Caco-2 (cell line): Measurements from ENCODE around the gene DOCK10. TPM values are rescaled to one million over a fixed set of nuclear protein-coding genes. Genes with fewer than 3 reads are reported as not detected.

Experiments
- BruUV-seq: library from RNA; stranded (reverse); fragments of 400-500 nt; replicated peaks from 2 replicates; lab custom pipeline; 2021; lab: Mats Ljungman, UMichigan
- CTCF ChIA-PET: fragments of 300-600 bp; sonication (Branson Sonifier 250); formaldehyde crosslinking; loops from one replicate; lab custom pipeline; 2022; ENCODE audit warnings: antibody characterized with exemption; lab: Charles Lee
- POLR2A ChIA-PET: fragments of 300-600 bp; sonication (Branson Sonifier 250); formaldehyde crosslinking; loops from one replicate; lab custom pipeline; 2022; ENCODE audit warnings: antibody characterized with exemption; lab: Charles Lee
- DNase-seq, 2 experiments: peaks; one replicate each; pipeline versions ENCODE4 v3.0.0 to v3.0.0-alpha.2; 2020 to 2022
- H3K27me3 ChIP-seq: replicated peaks from 2 replicates; pipeline ENCODE4 v1.6.0; 2011; ENCODE audit warnings: low read length; ENCODE audit not compliant: control insufficient read depth, insufficient read depth
- H3K36me3 ChIP-seq: 2 replicates; pipeline ENCODE4 v1.5.1; 2011; ENCODE audit warnings: low read length; ENCODE audit not compliant: control insufficient read depth, insufficient read depth
- H3K4me1 ChIP-seq: fragments of 250-450 bp; sonication (Bioruptor Pico); 2 replicates; pipeline ENCODE4 v1.5.1; 2020; ENCODE audit warnings: mild to moderate bottlenecking
- H3K4me3 ChIP-seq: 2 replicates; pipeline ENCODE4 v1.5.1; 2011; ENCODE audit warnings: low read depth, mild to moderate bottlenecking, control low read depth, low read length
- H3K9me3 ChIP-seq: fragments of 250-450 bp; sonication (Bioruptor Pico); 2 replicates; pipeline ENCODE4 v1.5.1; 2020; ENCODE audit warnings: mild to moderate bottlenecking, moderate library complexity
- H3K27ac Mint-ChIP-seq: one replicate; pipeline ENCODE4 v1.8.0; 2022; ENCODE audit warnings: mixed read lengths; ENCODE audit not compliant: unreplicated experiment
- H3K27me3 Mint-ChIP-seq: one replicate; pipeline ENCODE4 v1.8.0; 2022; ENCODE audit warnings: mixed read lengths; ENCODE audit not compliant: insufficient read depth, unreplicated experiment
- H3K36me3 Mint-ChIP-seq: one replicate; pipeline ENCODE4 v1.8.0; 2022; ENCODE audit warnings: mild to moderate bottlenecking, mixed read lengths; ENCODE audit not compliant: insufficient read depth, unreplicated experiment
- H3K4me1 Mint-ChIP-seq: one replicate; pipeline ENCODE4 v1.8.0; 2022; ENCODE audit warnings: low read depth, mixed read lengths; ENCODE audit not compliant: unreplicated experiment
- H3K4me3 Mint-ChIP-seq: one replicate; pipeline ENCODE4 v1.8.0; 2022; ENCODE audit warnings: mild to moderate bottlenecking, moderate library complexity, mixed read lengths; ENCODE audit not compliant: unreplicated experiment
- H3K9me3 Mint-ChIP-seq: one replicate; pipeline ENCODE4 v1.8.0; 2022; ENCODE audit warnings: mixed read lengths; ENCODE audit not compliant: unreplicated experiment
- intact Hi-C: fragments of 100-400 bp; cut with micrococcal nuclease; formaldehyde crosslinking; loops from one replicate; pipeline ENCODE4 v1.10.0; 2022; ENCODE audit not compliant: unreplicated experiment
- total RNA-seq: library from RNA; stranded (reverse); gene quantifications from 2 replicates; pipeline ENCODE4 v1.2.3, GENCODE V29; 2022
- TF ChIP-seq, protein P1 (sequence below), 2 experiments: fragments of 200-600 bp in 1 of 2; IDR thresholded peaks; 1 replicate in 1 of 2; 2 replicates in 1 of 2; pipeline versions ENCODE4 v1.5.1 to v1.8.0; 2011 to 2022; ENCODE audit warnings: antibody characterized with exemption in 1 of 2, control low read depth in 1 of 2, inconsistent platforms in 1 of 2, low read depth in 1 of 2, low read length in 1 of 2, mild to moderate bottlenecking in 1 of 2, moderate library complexity in 1 of 2; ENCODE audit not compliant: insufficient read depth in 1 of 2, severe bottlenecking in 1 of 2, unreplicated experiment in 1 of 2

The DOCK10 gene
- total RNA-seq, 1 experiment from 2014 or later, result not detected

DNA sequence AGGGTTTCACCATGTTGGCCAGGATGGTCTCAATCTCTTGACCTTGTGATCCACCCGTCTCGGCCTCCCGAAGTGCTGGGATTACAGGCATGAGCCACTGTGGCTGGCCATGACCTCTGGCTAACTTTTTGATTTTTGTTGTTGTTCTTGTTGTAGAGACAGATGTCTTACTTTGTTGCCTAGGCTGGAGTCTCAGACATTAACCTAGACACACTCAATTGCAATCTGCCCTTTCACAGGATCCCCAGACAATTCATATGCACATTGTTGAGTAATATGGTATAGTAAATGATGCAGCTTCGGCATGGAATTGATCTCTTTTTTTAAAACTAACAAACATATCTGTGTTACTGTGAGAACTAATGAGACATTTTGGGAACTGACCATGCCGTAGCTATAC is 195.6 kb downstream of the DOCK10 start:
- CTCF ChIA-PET, result no interaction called here
- Histone ChIP-seq H3K9me3 (no peaks in the 10 kb centered on the region), H3K27me3 (no peaks in the 10 kb centered on the region), H3K36me3 (no peaks in the 10 kb centered on the region), H3K4me1 (no peaks in the 10 kb centered on the region), H3K4me3 (no peak overlapping the region)
- BruUV-seq, result no TSS peak
- Mint-ChIP-seq H3K4me3 (no peak overlapping the region), H3K4me1 (no peaks in the 10 kb centered on the region), H3K36me3 (no peaks in the 10 kb centered on the region), H3K9me3 (no peaks in the 10 kb centered on the region), H3K27me3 (peaks cover 8% of the 10 kb centered on the region), H3K27ac (no peak overlapping the region)
- intact Hi-C loops, result no loop called here
- DNase-seq, result no peak
- POLR2A ChIA-PET, result no interaction called here
- TF ChIP-seq, protein P1, sequence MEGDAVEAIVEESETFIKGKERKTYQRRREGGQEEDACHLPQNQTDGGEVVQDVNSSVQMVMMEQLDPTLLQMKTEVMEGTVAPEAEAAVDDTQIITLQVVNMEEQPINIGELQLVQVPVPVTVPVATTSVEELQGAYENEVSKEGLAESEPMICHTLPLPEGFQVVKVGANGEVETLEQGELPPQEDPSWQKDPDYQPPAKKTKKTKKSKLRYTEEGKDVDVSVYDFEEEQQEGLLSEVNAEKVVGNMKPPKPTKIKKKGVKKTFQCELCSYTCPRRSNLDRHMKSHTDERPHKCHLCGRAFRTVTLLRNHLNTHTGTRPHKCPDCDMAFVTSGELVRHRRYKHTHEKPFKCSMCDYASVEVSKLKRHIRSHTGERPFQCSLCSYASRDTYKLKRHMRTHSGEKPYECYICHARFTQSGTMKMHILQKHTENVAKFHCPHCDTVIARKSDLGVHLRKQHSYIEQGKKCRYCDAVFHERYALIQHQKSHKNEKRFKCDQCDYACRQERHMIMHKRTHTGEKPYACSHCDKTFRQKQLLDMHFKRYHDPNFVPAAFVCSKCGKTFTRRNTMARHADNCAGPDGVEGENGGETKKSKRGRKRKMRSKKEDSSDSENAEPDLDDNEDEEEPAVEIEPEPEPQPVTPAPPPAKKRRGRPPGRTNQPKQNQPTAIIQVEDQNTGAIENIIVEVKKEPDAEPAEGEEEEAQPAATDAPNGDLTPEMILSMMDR (IDR thresholded peaks at IDR 0.05; ENCODE audit: insufficient read depth in 1 of 2, low read depth in 1 of 2, low read length in 1 of 2, severe bottlenecking in 1 of 2, unreplicated experiment in 1 of 2), result no peak

GRCh38 chr2:224846161-224846560 is 196.1 kb downstream of the DOCK10 start:
- Histone ChIP-seq H3K36me3 (no peaks in the 10 kb centered on the region), H3K4me3 (no peak overlapping the region), H3K9me3 (no peaks in the 10 kb centered on the region), H3K27me3 (no peaks in the 10 kb centered on the region), H3K4me1 (no peaks in the 10 kb centered on the region)
- Mint-ChIP-seq H3K27ac (no peak overlapping the region), H3K9me3 (no peaks in the 10 kb centered on the region), H3K4me1 (no peaks in the 10 kb centered on the region), H3K4me3 (no peak overlapping the region), H3K27me3 (peaks cover 8% of the 10 kb centered on the region), H3K36me3 (no peaks in the 10 kb centered on the region)
- POLR2A ChIA-PET, result no interaction called here
- CTCF ChIA-PET, result no interaction called here
- intact Hi-C loops, result no loop called here
- DNase-seq, result no peak
- TF ChIP-seq, protein P1 (IDR thresholded peaks at IDR 0.05; ENCODE audit: insufficient read depth in 1 of 2, low read depth in 1 of 2, low read length in 1 of 2, severe bottlenecking in 1 of 2, unreplicated experiment in 1 of 2), result no peak
- no TSS peak for BruUV-seq

DNA sequence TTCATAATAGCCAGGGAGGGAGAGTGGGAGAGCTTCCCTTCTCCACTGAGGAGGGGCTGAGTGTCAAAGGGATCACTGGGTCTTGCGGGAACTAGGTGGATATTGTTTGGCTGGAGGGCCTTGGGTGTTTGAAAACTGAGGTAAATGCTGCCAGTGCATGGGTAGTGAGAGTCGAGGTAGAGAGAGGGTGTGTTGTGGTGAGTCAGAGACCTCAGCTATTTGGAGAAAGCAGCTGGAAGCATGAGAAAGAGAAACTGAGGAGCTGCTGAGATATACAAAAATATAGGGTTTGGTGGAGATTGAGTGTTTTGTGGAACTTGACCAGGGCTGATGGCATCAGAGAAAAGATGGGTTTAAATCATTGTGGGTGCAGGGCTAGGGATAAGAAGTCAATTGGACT is 199.1 kb downstream of the DOCK10 start:
- no peaks in the 10 kb centered on the region for H3K36me3 ChIP-seq
- H3K36me3 Mint-ChIP-seq, result no peaks in the 10 kb centered on the region
- no peak overlapping the region for H3K4me3 ChIP-seq
- no TSS peak for BruUV-seq
- ChIA-PET CTCF (no interaction called here), POLR2A (no interaction called here)
- intact Hi-C loops, result no loop called here
- H3K4me1 ChIP-seq, result no peaks in the 10 kb centered on the region
- no peak for DNase-seq
- H3K9me3 ChIP-seq, result no peaks in the 10 kb centered on the region
- TF ChIP-seq, protein P1 (IDR thresholded peaks at IDR 0.05; ENCODE audit: insufficient read depth in 1 of 2, low read depth in 1 of 2, low read length in 1 of 2, severe bottlenecking in 1 of 2, unreplicated experiment in 1 of 2), result no peak
- H3K4me3 Mint-ChIP-seq, result no peak overlapping the region
- no peaks in the 10 kb centered on the region for H3K4me1 Mint-ChIP-seq
- no peaks in the 10 kb centered on the region for H3K9me3 Mint-ChIP-seq
- peaks cover 5% of the 10 kb centered on the region for H3K27me3 Mint-ChIP-seq
- no peak overlapping the region for H3K27ac Mint-ChIP-seq
- H3K27me3 ChIP-seq, result no peaks in the 10 kb centered on the region
